Measurements from ENCODE around the gene PBX3.

DNA sequence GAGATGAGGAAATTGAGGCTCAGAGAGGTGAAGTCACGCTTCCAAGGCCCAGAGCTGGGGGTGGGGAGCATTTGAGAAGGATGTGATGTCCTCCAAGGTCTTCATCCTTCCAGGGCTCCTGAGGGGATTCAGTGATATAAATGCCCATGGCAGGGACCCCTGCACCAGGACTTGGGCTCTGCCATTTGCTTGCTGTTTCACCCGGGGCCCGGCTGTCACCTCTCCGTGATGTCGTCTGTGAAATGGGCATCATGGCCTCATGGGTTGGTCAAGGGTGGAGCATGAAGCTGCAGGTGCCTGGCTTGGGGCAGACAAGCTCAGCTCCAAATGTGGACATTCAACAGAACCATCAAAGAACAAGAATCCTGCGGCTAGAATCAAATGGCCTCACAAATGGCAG is 253.1 kb downstream of the PBX3 start:
- TF ChIP-seq, protein P1, sequence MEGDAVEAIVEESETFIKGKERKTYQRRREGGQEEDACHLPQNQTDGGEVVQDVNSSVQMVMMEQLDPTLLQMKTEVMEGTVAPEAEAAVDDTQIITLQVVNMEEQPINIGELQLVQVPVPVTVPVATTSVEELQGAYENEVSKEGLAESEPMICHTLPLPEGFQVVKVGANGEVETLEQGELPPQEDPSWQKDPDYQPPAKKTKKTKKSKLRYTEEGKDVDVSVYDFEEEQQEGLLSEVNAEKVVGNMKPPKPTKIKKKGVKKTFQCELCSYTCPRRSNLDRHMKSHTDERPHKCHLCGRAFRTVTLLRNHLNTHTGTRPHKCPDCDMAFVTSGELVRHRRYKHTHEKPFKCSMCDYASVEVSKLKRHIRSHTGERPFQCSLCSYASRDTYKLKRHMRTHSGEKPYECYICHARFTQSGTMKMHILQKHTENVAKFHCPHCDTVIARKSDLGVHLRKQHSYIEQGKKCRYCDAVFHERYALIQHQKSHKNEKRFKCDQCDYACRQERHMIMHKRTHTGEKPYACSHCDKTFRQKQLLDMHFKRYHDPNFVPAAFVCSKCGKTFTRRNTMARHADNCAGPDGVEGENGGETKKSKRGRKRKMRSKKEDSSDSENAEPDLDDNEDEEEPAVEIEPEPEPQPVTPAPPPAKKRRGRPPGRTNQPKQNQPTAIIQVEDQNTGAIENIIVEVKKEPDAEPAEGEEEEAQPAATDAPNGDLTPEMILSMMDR (IDR thresholded peaks at IDR 0.05): no peak
- TF ChIP-seq EZH2 (IDR thresholded peaks at IDR 0.05; ENCODE audit: borderline replicate concordance, insufficient read depth, low read depth, low read length, poor library complexity, severe bottlenecking): no peak

Measured in B cell (primary cell).